Measurements from ENCODE around the gene UBAC1. TPM values are rescaled to one million over a fixed set of nuclear protein-coding genes. Genes with fewer than 3 reads are reported as not detected.
A peak's percentile ranks its signal among the peaks of the same experiment; 100 is the strongest.

Gene UBAC1
- total RNA-seq, 4 donors from 2014 or later = 52.9 to 76.3 (median 63.5) TPM

DNA sequence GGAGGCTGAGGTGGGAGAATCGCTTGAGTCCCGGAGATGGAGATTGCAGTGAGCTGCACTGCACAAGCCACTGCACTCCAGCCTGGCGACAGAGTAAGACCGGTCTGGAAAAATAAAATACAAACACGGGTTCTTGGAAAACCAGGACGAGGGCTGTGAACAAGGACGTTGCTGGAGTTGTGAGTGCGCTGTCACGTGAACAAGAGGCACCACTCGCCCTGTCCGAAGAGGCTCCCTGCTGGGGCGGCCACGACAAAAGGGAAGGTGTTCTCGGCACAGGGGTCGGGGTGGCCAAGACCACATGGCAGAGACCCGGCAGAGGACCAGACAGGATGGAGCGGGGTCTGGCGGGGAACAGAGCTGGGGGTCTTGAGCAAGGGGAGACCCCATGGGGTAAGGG lies 30.6 kb upstream of the UBAC1 start:
- TF ChIP-seq POLR2A (IDR thresholded peaks at IDR 0.05) = no peak
- TF ChIP-seq, protein P1, sequence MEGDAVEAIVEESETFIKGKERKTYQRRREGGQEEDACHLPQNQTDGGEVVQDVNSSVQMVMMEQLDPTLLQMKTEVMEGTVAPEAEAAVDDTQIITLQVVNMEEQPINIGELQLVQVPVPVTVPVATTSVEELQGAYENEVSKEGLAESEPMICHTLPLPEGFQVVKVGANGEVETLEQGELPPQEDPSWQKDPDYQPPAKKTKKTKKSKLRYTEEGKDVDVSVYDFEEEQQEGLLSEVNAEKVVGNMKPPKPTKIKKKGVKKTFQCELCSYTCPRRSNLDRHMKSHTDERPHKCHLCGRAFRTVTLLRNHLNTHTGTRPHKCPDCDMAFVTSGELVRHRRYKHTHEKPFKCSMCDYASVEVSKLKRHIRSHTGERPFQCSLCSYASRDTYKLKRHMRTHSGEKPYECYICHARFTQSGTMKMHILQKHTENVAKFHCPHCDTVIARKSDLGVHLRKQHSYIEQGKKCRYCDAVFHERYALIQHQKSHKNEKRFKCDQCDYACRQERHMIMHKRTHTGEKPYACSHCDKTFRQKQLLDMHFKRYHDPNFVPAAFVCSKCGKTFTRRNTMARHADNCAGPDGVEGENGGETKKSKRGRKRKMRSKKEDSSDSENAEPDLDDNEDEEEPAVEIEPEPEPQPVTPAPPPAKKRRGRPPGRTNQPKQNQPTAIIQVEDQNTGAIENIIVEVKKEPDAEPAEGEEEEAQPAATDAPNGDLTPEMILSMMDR (IDR thresholded peaks at IDR 0.05) = no peak
- no peak for TF ChIP-seq EP300 (IDR thresholded peaks at IDR 0.05)
- TF ChIP-seq POLR2AphosphoS5 (IDR thresholded peaks at IDR 0.05) = no peak
- peaks cover 25% of the 10 kb centered on the region for H3K27me3 ChIP-seq
- no peaks in the 10 kb centered on the region for H3K9me3 ChIP-seq
- H3K27ac ChIP-seq = peak overlapping the region in 3 of 4 donors; percentile 75 to 88 (median 86)
- no peak for ATAC-seq
- 71 to 76% methylated on average over 9 to 12 of the region's 18 CpGs for WGBS, 2 donors (ENCODE audit: low coverage in 1 of 2)
- no peak overlapping the region for H3K4me3 ChIP-seq
- H3K36me3 ChIP-seq = no peaks in the 10 kb centered on the region
- peaks cover 2 to 49% (median 29%) of the 10 kb centered on the region in 3 donors for H3K4me1 ChIP-seq

DNA sequence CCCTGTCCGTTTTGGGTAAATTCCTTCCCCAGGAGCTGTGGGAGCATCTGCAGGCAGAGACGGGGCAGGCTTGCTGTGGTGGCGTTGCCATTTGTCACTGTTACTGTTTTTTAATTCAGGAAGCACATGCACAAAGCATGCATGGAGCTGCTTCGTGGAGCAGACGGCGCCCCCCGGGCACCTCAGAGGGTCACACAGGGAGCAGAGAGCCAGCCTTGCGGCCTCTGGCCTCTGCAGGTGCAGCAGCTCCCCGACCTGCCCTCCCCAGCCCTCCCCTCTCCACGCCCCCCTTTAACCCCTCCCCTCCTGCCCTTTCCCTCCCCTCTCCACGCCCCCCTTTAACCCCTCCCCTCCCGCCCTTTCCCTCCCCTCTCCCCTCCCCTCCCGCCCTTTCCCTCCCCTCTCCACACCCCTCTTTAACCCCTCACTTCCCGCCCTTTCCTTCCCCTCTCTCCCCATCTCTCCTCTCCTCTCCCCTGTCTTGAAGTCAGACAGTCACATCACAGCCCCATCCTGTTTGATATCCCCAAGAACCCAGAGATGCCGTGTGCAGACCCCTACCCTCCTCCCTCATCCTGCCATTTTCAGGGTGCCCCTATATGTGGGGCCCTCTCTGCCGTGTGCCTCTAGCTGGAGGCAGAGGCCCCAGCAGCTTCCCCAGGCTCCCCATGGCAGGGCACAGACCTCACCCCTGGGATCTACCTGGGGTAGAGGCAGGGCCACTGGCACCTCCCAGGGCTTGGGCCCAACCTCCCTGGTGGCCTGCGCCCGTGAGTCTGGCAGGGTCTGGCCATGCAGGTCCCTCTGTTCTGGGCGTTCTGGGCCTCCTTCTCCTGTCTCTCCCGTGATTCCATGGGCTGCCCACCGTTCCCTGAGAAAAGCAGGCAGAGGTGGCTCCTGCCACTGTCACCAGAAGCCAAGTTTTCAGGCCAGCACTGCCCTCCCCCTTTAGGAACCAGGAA lies 29.6 kb upstream of the UBAC1 start:
- no peak for ATAC-seq
- Histone ChIP-seq H3K27me3 (peaks cover 35% of the 10 kb centered on the region), H3K36me3 (no peaks in the 10 kb centered on the region), H3K4me1 (peaks cover 2 to 49% (median 29%) of the 10 kb centered on the region in 3 donors), H3K9me3 (no peaks in the 10 kb centered on the region), H3K27ac (peak overlapping the region in 3 of 4 donors; percentile 62 to 88 (median 75)), H3K4me3 (peak overlapping the region in 1 of 2 donors; percentile 19)
- WGBS, 2 donors (ENCODE audit: low coverage in 1 of 2) = 9 to 80% methylated on average over 1 to 6 of the region's 21 CpGs
- no peak for TF ChIP-seq EP300 (IDR thresholded peaks at IDR 0.05)
- TF ChIP-seq POLR2AphosphoS5 (IDR thresholded peaks at IDR 0.05) = no peak
- no peak for TF ChIP-seq POLR2A (IDR thresholded peaks at IDR 0.05)
- TF ChIP-seq, protein P1 (IDR thresholded peaks at IDR 0.05) = no peak

DNA sequence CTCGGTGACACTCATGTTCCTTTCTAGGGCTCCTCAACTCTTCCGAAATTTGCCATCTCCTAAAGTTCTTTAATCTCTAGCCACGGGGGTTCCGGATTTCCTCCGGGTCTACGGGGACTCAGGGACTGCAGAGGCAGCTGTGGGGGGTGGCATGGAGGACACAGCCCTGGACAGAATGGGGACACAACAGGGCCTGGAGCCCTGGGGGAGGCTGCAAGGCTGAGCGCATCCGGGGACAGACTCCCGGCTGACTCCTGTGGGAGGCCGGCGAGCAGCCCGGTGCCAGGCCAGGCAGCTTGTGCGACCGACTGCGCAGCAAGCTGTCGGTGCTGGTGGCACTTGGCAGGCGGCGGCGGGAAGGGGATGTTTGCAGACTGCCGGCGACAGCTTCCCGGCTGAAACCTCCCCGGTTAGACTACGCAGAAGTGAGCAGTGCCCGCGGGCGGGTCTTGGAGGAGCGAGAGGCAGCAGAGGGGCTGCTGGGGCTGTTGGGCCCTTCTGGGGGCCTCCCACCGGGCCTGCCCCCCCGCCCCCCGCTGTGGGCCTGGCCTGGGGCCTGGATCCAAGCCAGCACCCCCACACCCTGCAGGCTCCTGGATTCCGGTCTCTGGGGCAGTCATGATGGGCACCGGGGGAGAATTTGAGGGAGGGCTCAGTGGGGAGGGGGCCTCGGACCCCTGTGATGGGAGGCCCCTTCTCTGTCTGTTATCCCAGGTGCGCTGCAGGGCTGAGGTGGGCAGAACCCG lies 28.7 kb upstream of the UBAC1 start:
- H3K27me3 ChIP-seq = peaks cover 40% of the 10 kb centered on the region
- H3K4me3 ChIP-seq = peak overlapping the region in 1 of 2 donors; percentile 19
- no peaks in the 10 kb centered on the region for H3K9me3 ChIP-seq
- H3K27ac ChIP-seq = peak overlapping the region in 1 of 4 donors; percentile 37
- peaks cover 2 to 49% (median 29%) of the 10 kb centered on the region in 3 donors for H3K4me1 ChIP-seq
- no peaks in the 10 kb centered on the region for H3K36me3 ChIP-seq
- ATAC-seq = no peak
- TF ChIP-seq POLR2A (IDR thresholded peaks at IDR 0.05) = no peak
- no peak for TF ChIP-seq EP300 (IDR thresholded peaks at IDR 0.05)
- TF ChIP-seq, protein P1 (IDR thresholded peaks at IDR 0.05) = no peak
- 73% methylated on average over 11 of the region's 36 CpGs; no CpG with 5 or more reads in 1 of the 2 donors for WGBS, 2 donors (ENCODE audit: low coverage in 1 of 2)

DNA sequence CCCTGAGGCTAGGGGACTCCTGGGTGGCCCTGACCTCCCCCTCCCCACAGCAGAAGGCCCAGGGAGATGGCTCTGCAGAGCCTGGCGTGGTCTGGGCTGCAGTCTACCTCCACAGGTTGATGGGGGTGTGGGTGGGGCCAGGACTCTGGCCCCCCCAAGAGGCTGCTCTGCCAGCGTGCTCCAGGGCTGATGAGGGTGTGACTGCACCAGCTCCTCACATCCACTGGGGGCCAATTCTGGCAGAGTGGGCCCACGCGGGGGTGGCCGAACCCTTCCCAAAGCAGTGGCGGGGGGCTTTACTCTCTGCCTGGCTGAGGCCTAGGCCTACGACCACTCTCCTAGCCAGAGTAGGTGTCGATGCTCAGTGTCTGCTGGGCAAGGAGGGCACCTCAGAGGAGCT lies 28.0 kb upstream of the UBAC1 start:
- Histone ChIP-seq H3K27ac (no peak overlapping the region), H3K36me3 (no peaks in the 10 kb centered on the region), H3K27me3 (peaks cover 45% of the 10 kb centered on the region), H3K4me3 (no peak overlapping the region), H3K9me3 (no peaks in the 10 kb centered on the region), H3K4me1 (peaks cover 2 to 45% (median 29%) of the 10 kb centered on the region in 3 donors)
- no peak for TF ChIP-seq POLR2AphosphoS5 (IDR thresholded peaks at IDR 0.05)
- no peak for TF ChIP-seq EP300 (IDR thresholded peaks at IDR 0.05)
- TF ChIP-seq POLR2A (IDR thresholded peaks at IDR 0.05) = no peak
- TF ChIP-seq, protein P1 (IDR thresholded peaks at IDR 0.05) = no peak
- no peak for ATAC-seq
- no CpG with 5 or more reads among the region's 8 CpGs for WGBS, 2 donors (ENCODE audit: low coverage in 1 of 2)
